ENCODE measurements around the gene LGI2.

GRCh38 chr4:25001509-25001908, 29.2 kb downstream of the LGI2 start:
- no peak for TF ChIP-seq POLR2A (IDR thresholded peaks at IDR 0.05; ENCODE audit: low read length)
- TF ChIP-seq GATA1 (IDR thresholded peaks at IDR 0.05; ENCODE audit: low read depth, low read length) = no peak

Measured in erythroblast (primary cell).